NB4 (cell line): ENCODE measurements around the gene CFAP65.

Experiments used
- CTCF ChIP-seq: IDR thresholded peaks from one replicate; pipeline ENCODE4 v1.5.1; 2012; ENCODE audit warnings: low read depth, low read length
- POLR2A ChIP-seq: IDR thresholded peaks from 2 replicates; pipeline ENCODE4 v1.6.1; 2011; ENCODE audit warnings: mild to moderate bottlenecking; ENCODE audit not compliant: insufficient read length; ENCODE audit errors: extremely low read depth

GRCh38 chr2:219028996-219029828, 12.1 kb downstream of the CFAP65 start:
- no peak for TF ChIP-seq CTCF
- no peak for TF ChIP-seq POLR2A
